ENCODE results near the gene ZNF629.

Gene ZNF629

DNA sequence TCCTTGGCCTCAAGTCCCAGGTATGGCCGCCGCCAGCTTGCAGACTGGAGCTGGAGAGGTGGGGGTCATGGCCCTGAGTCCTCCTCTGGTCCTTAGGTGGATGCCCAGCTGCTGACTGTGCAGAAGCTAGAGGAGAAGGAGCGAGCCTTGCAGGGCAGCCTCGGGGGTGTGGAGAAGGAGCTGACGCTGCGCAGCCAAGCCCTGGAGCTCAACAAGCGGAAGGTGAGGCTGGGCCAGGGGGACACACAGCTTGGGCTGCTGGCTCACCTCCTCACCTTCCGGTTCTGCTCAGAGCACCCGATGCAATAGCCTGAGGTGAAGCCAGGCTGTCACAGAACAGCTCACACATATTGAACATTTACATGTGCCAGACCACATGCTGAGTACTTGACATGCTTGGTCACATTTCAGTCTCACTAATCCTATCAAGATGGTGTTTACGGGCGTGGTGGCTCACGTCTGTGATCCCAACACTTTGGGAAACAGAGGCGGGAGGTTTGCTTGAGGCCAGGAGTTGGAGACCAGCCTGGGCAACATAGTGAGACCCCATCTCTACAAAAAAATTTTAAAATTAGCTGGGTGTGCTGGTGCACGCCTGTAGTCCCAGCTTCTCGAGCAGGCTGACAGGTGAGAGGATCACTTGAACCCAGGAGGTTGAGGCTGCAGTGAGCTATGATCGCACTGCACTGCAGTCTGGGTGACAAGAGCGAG is 17.5 kb downstream of the ZNF629 start:
- no peak overlapping the region for H3K4me3 ChIP-seq (ENCODE audit: low read length)
- no peak for DNase-seq (ENCODE audit: low read depth, low spot score)

DNA sequence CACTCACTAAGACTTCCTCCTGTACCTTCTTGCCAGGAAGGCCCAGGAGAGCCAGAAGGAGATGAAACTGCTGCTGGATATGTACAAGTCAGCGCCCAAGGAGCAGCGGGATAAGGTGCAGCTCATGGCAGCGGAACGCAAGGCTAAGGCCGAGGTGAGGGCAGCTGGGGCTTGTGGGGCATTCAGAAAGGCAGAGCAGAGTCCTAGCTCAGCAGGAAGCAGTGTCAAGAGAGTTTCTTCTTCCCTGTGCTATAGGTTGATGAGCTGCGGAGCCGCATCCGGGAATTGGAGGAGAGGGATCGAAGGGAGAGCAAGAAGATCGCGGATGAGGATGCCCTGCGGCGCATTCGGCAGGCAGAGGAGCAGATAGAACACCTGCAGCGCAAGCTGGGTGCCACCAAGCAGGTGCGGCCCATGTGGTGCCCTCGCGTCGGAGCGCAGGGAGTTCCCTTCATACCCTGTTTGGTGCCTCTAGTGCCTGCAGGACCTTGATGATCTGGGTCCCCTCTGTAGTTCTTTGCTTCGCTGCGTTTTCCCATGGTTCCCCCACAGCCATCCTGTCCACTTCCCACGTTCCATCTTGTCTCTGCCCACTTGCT is 18.3 kb downstream of the ZNF629 start:
- H3K4me3 ChIP-seq (ENCODE audit: low read length): no peak overlapping the region
- no peak for DNase-seq (ENCODE audit: low read depth, low spot score)

GRCh38 chr16:30767767-30768465 is 19.1 kb downstream of the ZNF629 start:
- DNase-seq (ENCODE audit: low read depth, low spot score): no peak
- H3K4me3 ChIP-seq (ENCODE audit: low read length): no peak overlapping the region

DNA sequence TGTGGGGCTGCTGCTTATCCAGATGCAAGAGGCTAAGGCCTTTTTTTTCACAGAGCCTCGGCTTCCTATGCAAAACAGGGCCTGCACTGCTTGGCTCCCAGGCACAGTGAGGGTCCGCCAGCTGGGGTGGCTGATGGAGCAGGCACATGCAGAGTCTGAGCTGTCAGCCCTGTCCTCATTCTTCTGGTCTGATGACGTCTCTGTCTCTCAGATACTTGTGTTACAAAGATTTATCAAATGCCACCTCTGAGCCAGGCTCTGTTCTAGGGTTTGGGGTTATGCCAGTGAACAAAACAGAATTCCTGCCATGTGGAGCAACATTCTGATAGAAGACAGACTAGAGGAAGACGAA is 20.1 kb downstream of the ZNF629 start:
- DNase-seq (ENCODE audit: low read depth, low spot score): no peak
- no peak overlapping the region for H3K4me3 ChIP-seq (ENCODE audit: low read length)

DNA sequence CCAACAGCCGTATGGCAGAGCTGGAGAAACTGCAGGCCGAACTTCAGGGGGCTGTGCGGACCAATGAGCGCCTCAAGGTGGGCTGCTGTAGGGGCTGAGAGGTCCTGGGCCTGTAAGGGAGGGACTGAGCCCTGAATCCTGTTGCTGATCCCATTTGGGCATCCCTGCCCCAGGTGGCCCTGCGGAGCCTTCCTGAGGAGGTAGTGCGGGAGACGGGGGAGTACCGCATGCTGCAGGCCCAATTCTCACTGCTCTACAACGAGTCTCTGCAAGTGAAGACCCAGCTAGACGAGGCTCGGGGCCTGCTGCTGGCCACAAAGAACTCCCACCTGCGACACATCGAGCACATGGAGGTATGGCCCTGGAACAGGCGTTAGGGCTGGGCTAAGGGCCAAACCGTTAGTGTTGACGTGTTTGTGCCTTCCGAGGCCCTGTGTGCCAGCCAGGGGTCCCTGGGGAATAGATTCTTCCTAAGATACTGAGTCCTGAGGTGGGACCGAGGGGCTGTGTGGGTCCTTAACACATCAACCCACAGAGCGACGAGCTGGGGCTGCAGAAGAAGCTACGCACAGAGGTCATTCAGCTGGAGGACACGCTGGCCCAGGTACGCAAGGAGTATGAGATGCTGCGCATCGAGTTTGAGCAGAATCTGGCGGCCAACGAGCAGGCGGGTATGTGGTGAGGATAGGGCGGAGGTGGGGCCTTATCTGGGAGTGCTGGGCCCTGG is 20.6 kb downstream of the ZNF629 start:
- no peak overlapping the region for H3K4me3 ChIP-seq (ENCODE audit: low read length)
- DNase-seq (ENCODE audit: low read depth, low spot score): no peak

DNA sequence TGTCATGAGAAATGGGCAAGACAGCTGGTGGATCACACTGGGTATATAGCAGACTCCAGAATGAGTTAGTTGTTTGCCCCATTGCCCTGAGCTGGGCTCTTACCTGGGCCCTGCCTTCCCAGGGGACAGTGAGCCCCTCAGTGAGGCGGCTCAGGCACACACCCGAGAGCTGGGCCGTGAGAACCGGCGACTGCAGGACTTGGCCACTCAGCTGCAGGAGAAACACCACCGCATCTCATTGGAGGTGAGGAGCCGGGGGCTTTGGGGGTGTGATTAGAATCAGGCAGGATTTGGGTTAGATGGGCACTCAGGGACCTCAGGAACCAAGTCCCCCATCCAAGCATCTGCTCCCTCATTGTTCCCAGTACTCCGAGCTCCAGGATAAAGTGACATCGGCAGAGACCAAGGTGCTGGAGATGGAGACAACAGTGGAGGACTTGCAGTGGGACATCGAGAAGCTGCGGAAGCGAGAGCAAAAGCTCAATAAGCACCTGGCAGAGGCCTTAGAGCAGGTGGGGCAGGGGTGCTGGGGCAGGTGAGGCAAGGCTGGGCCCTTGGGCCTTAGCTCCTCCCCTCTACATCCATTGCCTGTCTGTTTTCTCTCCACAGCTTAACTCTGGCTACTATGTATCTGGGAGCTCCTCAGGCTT is 22.1 kb downstream of the ZNF629 start:
- no peak for DNase-seq (ENCODE audit: low read depth, low spot score)
- H3K4me3 ChIP-seq (ENCODE audit: low read length): no peak overlapping the region

DNA sequence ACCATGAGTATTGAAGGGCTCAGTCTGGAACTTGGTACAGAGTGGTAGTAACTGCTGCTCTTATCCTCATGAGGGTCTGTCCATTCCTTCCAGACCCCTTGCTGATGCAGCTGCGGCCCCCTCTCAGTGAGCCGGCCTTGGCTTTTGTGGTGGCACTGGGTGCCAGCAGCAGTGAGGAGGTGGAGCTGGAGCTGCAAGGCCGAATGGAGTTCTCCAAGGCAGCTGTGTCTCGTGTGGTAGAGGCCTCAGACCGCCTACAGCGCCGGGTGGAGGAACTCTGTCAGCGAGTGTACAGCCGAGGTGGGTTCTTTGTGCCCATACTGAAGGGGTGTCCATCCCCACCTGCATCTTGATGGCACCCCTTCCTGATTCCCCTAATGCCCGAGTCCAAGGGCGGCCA is 22.9 kb downstream of the ZNF629 start:
- DNase-seq (ENCODE audit: low read depth, low spot score): no peak
- H3K4me3 ChIP-seq (ENCODE audit: low read length): no peak overlapping the region

DNA sequence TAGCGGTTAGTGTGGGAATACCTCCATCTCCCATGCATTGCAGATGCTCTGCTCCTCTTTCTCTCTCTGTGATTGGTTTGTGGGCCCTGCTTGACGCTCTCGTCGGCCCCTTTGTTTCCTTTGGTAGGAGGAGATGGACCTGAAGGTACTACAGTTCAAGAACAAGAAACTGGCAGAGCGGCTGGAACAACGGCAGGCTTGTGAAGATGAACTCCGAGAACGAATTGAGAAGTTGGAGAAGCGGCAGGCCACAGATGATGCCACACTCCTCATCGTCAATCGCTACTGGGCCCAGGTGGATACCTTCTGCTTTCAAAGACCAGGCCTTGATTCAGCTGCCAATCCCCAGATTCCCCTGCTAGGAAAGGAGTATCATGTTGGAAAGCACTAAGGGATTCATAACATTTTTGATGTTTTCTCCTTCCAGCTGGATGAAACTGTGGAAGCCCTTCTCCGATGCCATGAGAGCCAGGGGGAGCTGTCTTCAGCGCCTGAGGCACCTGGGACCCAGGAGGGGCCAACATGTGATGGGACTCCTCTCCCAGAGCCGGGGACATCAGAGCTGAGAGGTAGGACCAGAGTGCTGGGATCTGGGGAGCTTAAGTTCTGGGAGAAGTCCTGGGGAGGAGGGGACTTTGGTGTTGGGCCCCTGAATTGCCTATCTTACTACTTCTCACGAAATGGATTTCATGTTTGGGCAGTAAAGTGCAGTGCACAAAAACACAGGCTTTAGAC is 23.8 kb downstream of the ZNF629 start:
- H3K4me3 ChIP-seq (ENCODE audit: low read length): peak overlapping the region; percentile 75
- no peak for DNase-seq (ENCODE audit: low read depth, low spot score)

DNA sequence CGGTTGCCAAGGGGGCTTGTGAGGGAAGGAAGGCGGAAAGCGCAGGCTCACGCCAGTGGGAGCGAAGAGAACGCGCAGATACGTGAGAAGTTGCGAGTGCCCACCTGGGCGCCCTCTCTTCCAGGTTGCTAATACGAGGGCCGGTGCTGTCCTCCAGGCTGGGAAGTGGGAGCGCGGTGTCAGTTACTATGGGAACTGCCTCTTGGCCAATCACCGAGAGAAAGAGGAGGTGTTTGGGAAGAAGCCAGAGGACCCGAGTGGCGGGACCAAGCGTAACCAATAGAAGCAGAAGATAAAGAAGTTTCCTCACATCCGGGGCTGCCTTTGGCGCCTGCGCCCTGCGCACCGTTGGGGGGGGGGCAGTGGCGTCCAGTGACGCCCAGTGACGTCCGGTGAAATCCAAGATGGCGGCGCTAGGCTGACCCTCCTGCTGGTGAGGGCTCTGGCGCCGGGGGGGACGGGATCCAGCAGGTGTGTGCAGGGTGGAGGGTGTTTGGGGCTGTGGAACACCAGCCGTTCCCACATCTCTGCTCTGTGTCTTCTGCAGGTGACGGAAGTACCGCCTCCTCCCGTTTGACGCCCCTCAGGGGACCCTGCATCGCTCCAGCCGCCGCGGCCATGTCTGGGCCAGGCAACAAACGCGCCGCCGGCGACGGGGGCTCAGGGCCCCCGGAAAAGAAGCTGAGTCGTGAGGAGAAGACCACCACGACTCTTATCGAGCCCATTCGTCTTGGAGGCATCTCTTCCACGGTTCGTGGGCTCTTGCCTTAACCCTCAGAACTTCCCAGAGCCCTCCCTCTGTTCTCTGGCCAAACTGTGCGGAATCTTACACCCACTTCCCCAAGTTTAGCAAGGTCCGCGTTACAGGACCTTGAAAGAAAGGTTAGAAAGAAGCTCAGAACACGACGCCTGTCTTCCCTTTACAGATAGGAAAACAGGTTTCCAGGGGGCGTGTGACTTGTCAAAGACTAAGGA is 24.8 kb downstream of the ZNF629 start, which contains the start of the genes CFAP119 and RNF40:
TSS of gene CFAP119 (minus strand) at position 135 of the 975 bp plus-strand sequence. CDS start 314 bp downstream, outside the sequence.
TSS of gene RNF40 (plus strand) at position 395 of the 975 bp plus-strand sequence. CDS start at position 619, 224 bp downstream.
- H3K4me3 ChIP-seq (ENCODE audit: low read length): peak within 1 kb of the TSS; percentile 75
- DNase-seq (ENCODE audit: low read depth, low spot score): peak; percentile 92

DNA sequence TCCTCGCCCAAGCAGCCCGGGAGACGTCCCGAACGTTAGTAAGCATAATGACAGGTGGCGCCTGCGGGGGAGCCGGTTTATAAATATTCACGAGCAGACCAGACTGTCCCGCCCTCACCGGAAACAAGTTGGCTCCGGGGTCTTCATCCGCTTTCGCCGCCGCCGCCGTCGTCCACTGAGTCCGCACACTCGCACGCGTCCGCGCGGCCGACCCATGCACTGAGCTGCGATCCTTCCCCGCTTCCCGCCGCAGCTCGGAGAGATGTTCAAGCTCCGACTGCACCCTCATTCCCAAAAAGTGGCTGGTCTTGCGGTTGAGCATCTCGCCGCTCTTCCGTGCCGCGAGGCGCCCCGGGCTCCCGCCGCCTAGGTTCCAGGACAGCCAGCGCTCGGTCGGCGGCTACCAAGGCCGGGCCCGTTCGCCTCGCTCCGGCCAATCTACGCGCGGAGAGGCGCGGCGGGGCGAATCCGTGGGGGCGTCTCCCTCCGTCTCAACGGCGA is 25.5 kb downstream of the ZNF629 start:
- H3K4me3 ChIP-seq (ENCODE audit: low read length): peak overlapping the region; percentile 75
- DNase-seq (ENCODE audit: low read depth, low spot score): peak; percentile 35

DNA sequence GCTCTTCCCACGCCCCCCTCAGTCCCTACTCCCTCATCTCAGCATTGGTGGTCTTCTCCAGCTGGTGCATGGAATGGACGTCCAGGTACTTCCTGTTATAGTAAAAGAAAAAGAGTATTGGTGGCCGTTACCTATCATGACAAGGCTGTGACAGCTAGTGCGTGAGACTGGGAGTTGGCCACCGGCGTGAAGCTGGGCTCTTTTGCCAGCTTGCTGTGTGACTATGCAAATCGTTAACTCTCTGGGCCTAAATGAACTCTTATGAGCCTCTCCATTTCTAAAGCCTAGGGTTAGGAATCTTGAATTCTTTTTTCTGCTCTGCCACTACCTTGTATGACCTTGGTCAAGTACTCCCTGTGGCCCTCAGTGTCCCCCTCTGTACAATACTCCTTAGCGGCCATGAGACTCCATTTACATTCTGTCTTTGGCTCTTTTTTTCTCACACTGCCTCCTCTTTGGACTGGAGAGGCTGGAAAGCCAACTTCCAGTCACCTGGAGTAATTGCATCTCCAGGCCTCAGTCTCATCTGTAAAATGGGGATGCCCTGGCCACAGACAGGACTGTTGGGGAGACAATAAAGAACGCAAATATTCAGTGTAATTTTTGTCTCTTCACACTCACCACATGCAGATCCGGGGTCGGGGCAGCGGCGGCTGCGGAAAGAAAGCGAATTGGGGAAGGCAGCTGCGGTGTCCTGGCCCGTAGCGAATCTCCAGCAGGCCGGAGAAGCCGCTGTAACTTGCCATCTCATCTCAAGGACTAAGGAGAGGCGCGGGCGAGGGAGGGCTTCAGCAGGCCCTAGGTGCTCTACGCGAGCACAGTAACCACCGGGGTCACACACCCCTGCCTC is 26.2 kb downstream of the ZNF629 start:
- DNase-seq (ENCODE audit: low read depth, low spot score): no peak
- peak overlapping the region; percentile 75 for H3K4me3 ChIP-seq (ENCODE audit: low read length)

- H3K4me3 ChIP-seq (ENCODE audit: low read length): no peak overlapping the region
- DNase-seq (ENCODE audit: low read depth, low spot score): no peak
Observed at GRCh38 chr16:30760001-30760559, 26.9 kb downstream of the ZNF629 start.

- no peak for DNase-seq (ENCODE audit: low read depth, low spot score)
- no peak overlapping the region for H3K4me3 ChIP-seq (ENCODE audit: low read length)
Observed at GRCh38 chr16:30758988-30759491, 28.0 kb downstream of the ZNF629 start.

DNA sequence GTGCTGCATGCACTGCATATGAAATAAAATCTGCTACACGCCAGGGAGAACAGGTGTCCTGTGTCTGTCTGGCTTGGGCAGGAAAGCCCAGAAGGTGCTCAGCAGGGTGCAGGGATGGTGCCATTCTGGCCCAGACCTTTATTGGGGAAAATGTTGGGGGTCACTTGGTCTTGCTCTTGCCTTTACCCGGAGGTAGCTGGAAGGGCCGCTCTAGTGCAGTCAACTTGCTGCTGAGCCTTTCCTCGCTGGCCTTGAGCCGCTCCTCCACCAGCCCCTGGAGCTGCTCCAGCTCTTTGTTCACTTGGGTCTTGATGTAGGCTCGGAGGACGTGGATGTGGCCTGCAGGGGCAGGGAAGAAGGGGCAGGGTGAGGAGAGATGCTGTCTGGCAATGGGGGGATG is 29.7 kb downstream of the ZNF629 start:
- no peak overlapping the region for H3K4me3 ChIP-seq (ENCODE audit: low read length)
- no peak for DNase-seq (ENCODE audit: low read depth, low spot score)

DNA sequence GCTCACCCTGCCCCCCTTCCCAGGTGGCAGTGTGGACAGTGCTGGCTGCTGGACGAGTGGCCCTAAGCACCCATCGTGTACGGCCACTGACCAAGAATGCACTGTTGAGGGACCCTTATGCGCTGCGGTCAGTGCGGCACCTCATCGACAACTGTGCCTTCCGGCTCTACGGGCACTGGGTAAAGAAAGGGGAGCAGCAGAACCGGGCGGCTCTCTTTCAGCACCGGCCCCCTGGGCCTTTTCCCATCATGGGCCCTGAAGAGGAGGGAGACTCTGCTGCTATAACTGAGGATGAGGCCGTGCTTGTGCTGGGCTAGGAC is 30.3 kb downstream of the ZNF629 start:
- H3K4me3 ChIP-seq (ENCODE audit: low read length): no peak overlapping the region
- DNase-seq (ENCODE audit: low read depth, low spot score): no peak
